ENCODE measurements around the gene LRRFIP1. TPM values are rescaled to one million over a fixed set of nuclear protein-coding genes. Genes with fewer than 3 reads are reported as not detected.
A peak's percentile ranks its signal among the peaks of the same experiment; 100 is the strongest.
"Not testable (repeated sequence)": the region's sequence is repeated elsewhere in the genome, so short reads cannot be mapped to it uniquely, and the experiment has no call there.

LRRFIP1 gene
- total RNA-seq, 4 donors from 2014 or later, result 142 to 213 (median 191) TPM

GRCh38 chr2:237773826-237774225, 146.4 kb downstream of the LRRFIP1 start:
- peaks cover 40 to 89% (median 79%) of the 10 kb centered on the region in 4 donors for H3K36me3 ChIP-seq
- no peak overlapping the region for H3K27ac ChIP-seq (replicated peaks in 1 of 4)
- no peak overlapping the region for H3K4me3 ChIP-seq
- no peaks in the 10 kb centered on the region for H3K27me3 ChIP-seq
- TF ChIP-seq EP300 (IDR thresholded peaks at IDR 0.05) (no peak), POLR2AphosphoS5 (IDR thresholded peaks at IDR 0.05) (no peak), POLR2A (IDR thresholded peaks at IDR 0.05; ENCODE audit: low read depth) (no peak), CTCF (IDR thresholded peaks at IDR 0.05) (no peak)
- 88% methylated on average over 15 of the region's 15 CpGs for WGBS
- peaks cover 0 to 8% (median 2%) of the 10 kb centered on the region in 4 donors for H3K4me1 ChIP-seq
- intact Hi-C loops (cut with DNase I), result no loop called here
- H3K9me3 ChIP-seq, result no peaks in the 10 kb centered on the region
- DNase-seq (ENCODE audit: extremely low spot score), result peak; percentile 50

- Histone ChIP-seq H3K4me3 (no peak overlapping the region), H3K27me3 (no peaks in the 10 kb centered on the region), H3K36me3 (peaks cover 44 to 96% (median 82%) of the 10 kb centered on the region in 4 donors), H3K27ac (replicated peaks in 1 of 4) (no peak overlapping the region), H3K9me3 (no peaks in the 10 kb centered on the region), H3K4me1 (peaks cover 0 to 8% (median 2%) of the 10 kb centered on the region in 4 donors)
- DNase-seq (ENCODE audit: extremely low spot score), result peak; percentile 91
- intact Hi-C loops (cut with DNase I), result no loop called here
- TF ChIP-seq POLR2A (IDR thresholded peaks at IDR 0.05; ENCODE audit: low read depth), result no peak
- peak; percentile 47 to 68 (median 52) for TF ChIP-seq CTCF (IDR thresholded peaks at IDR 0.05)
- TF ChIP-seq EP300 (IDR thresholded peaks at IDR 0.05), result no peak
- TF ChIP-seq POLR2AphosphoS5 (IDR thresholded peaks at IDR 0.05), result peak in 1 of 2 donors; percentile 20
- WGBS, result 81% methylated on average over 13 of the region's 13 CpGs
Measured at GRCh38 chr2:237774811-237775553, 147.6 kb downstream of the LRRFIP1 start.

GRCh38 chr2:237779521-237779920, 152.1 kb downstream of the LRRFIP1 start:
- Histone ChIP-seq H3K9me3 (no peaks in the 10 kb centered on the region), H3K27ac (replicated peaks in 1 of 4) (no peak overlapping the region), H3K36me3 (peaks cover 45 to 86% (median 72%) of the 10 kb centered on the region in 4 donors), H3K4me3 (no peak overlapping the region), H3K27me3 (no peaks in the 10 kb centered on the region), H3K4me1 (no peaks in the 10 kb centered on the region)
- intact Hi-C loops (cut with DNase I), result no loop called here
- peak; percentile 55 for DNase-seq (ENCODE audit: extremely low spot score)
- 86% methylated on average over 11 of the region's 14 CpGs for WGBS
- TF ChIP-seq CTCF (IDR thresholded peaks at IDR 0.05) (no peak), POLR2AphosphoS5 (IDR thresholded peaks at IDR 0.05) (no peak), POLR2A (IDR thresholded peaks at IDR 0.05; ENCODE audit: low read depth) (no peak), EP300 (IDR thresholded peaks at IDR 0.05) (no peak)

GRCh38 chr2:237782181-237782580, 154.8 kb downstream of the LRRFIP1 start:
- Histone ChIP-seq H3K27ac (replicated peaks in 1 of 4) (no peak overlapping the region), H3K4me3 (no peak overlapping the region), H3K9me3 (peaks cover 0 to 8% (median 4%) of the 10 kb centered on the region in 4 donors), H3K36me3 (peaks cover 39 to 75% (median 63%) of the 10 kb centered on the region in 4 donors), H3K27me3 (no peaks in the 10 kb centered on the region), H3K4me1 (no peaks in the 10 kb centered on the region)
- DNase-seq (ENCODE audit: extremely low spot score), result no peak
- TF ChIP-seq POLR2AphosphoS5 (IDR thresholded peaks at IDR 0.05), result peak in 1 of 2 donors; percentile 9
- no peak for TF ChIP-seq POLR2A (IDR thresholded peaks at IDR 0.05; ENCODE audit: low read depth)
- 65% methylated on average over 6 of the region's 7 CpGs for WGBS
- intact Hi-C loops (cut with DNase I), result no loop called here

- H3K4me3 ChIP-seq; DNase-seq (ENCODE audit: extremely low spot score); H3K4me1 ChIP-seq; H3K27me3 ChIP-seq; H3K27ac ChIP-seq (replicated peaks in 1 of 4); intact Hi-C loops (cut with DNase I): not testable (repeated sequence)
- WGBS, result 96% methylated on average over 4 of the region's 5 CpGs
- H3K9me3 ChIP-seq, result peaks cover 0 to 11% (median 4%) of the 10 kb centered on the region in 4 donors
- peaks cover 29 to 60% (median 51%) of the 10 kb centered on the region in 4 donors for H3K36me3 ChIP-seq
Measured at GRCh38 chr2:237783678-237784077, 156.3 kb downstream of the LRRFIP1 start.

Measured in esophagus muscularis mucosa (tissue), 4 donors.